COR-L47 (cell line): ENCODE results near the gene PTGIS.
"Not testable (repeated sequence)": the region's sequence is repeated elsewhere in the genome, so short reads cannot be mapped to it uniquely, and the experiment has no call there.

Experiments
- DNase-seq: peaks from one replicate; lab custom pipeline; 2025; lab: John Stamatoyannopoulos, UW

PTGIS gene

GRCh38 chr20:49567421-49568277 lies at the start of gene PTGIS:
Gene PTGIS, minus strand, starts transcription at chr20:49568137. Its CDS starts 21 bp downstream, at chr20:49568116.
- DNase-seq = no peak

GRCh38 chr20:49617394-49617793 lies 49.5 kb upstream of the PTGIS start:
- DNase-seq = not testable (repeated sequence)

- no peak for DNase-seq
These were observed 48.4 kb upstream of the PTGIS start for GRCh38 chr20:49616154-49617007.

- DNase-seq = no peak
These were observed 47.6 kb upstream of the PTGIS start for GRCh38 chr20:49615401-49616153.

- not testable (repeated sequence) for DNase-seq
These were observed 47.1 kb upstream of the PTGIS start for GRCh38 chr20:49615051-49615400.

GRCh38 chr20:49614338-49615050 lies 46.6 kb upstream of the PTGIS start:
- no peak for DNase-seq

- no peak for DNase-seq
These were observed 44.3 kb upstream of the PTGIS start for GRCh38 chr20:49612127-49612738.

- not testable (repeated sequence) for DNase-seq
These were observed 43.7 kb upstream of the PTGIS start for GRCh38 chr20:49611539-49612126.

GRCh38 chr20:49610691-49611538 lies 43.0 kb upstream of the PTGIS start:
- peak; percentile 53 for DNase-seq

- peak; percentile 63 for DNase-seq
These were observed 41.1 kb upstream of the PTGIS start for GRCh38 chr20:49608752-49609670.

- DNase-seq = no peak
These were observed 39.6 kb upstream of the PTGIS start for GRCh38 chr20:49607568-49607967.

- no peak for DNase-seq
These were observed 35.3 kb upstream of the PTGIS start for GRCh38 chr20:49603209-49603627.

GRCh38 chr20:49602345-49603208 lies 34.6 kb upstream of the PTGIS start:
- no peak for DNase-seq

GRCh38 chr20:49601153-49601924 lies 33.4 kb upstream of the PTGIS start:
- DNase-seq = no peak

- no peak for DNase-seq
These were observed 31.8 kb upstream of the PTGIS start for GRCh38 chr20:49599746-49600113.

- no peak for DNase-seq
These were observed 30.0 kb upstream of the PTGIS start for GRCh38 chr20:49597825-49598395.
